GM13977 (cell line): ENCODE results near the gene TTLL10.

Experiments used
- DNase-seq: peaks from one replicate; pipeline ENCODE4 v3.0.0; 2012; ENCODE audit warnings: low spot score
- CTCF ChIP-seq: IDR thresholded peaks from 2 replicates; pipeline ENCODE4 v1.5.1; 2012; ENCODE audit warnings: mild to moderate bottlenecking, control low read depth; ENCODE audit not compliant: insufficient read depth; ENCODE audit errors: extremely low read depth, missing control alignments
- in situ Hi-C: fragments of 300-500 bp; cut with MboI; formaldehyde crosslinking; loops from one replicate; pipeline ENCODE4 v1.12.0; 2022; ENCODE audit warnings: low sequenced_read_pairs, low pct_unique_long_range_greater_than_20kb, mixed read lengths, inconsistent platforms; ENCODE audit not compliant: unreplicated experiment

Gene TTLL10

GRCh38 chr1:1157426-1157913, 16.2 kb upstream of the TTLL10 start:
- DNase-seq = peak; percentile 93
- TF ChIP-seq CTCF = no peak
- in situ Hi-C loops = no loop called here

- DNase-seq = peak; percentile 88
- in situ Hi-C loops = no loop called here
- no peak for TF ChIP-seq CTCF
Measured at GRCh38 chr1:1157914-1158710, 15.6 kb upstream of the TTLL10 start.

- DNase-seq = no peak
- TF ChIP-seq CTCF = no peak
- in situ Hi-C loops = no loop called here
Measured at GRCh38 chr1:1160281-1160930, 13.3 kb upstream of the TTLL10 start.

- DNase-seq = no peak
- in situ Hi-C loops = no loop called here
- TF ChIP-seq CTCF = no peak
Measured at GRCh38 chr1:1161078-1161682, 12.5 kb upstream of the TTLL10 start.

- DNase-seq = no peak
- in situ Hi-C loops = no loop called here
- TF ChIP-seq CTCF = no peak
Measured at GRCh38 chr1:1161683-1162079, 12.0 kb upstream of the TTLL10 start.

- no peak for DNase-seq
- TF ChIP-seq CTCF = no peak
- in situ Hi-C loops = no loop called here
Measured at GRCh38 chr1:1162597-1163537, 10.8 kb upstream of the TTLL10 start.
